Measurements from ENCODE around the gene GMPR2.

GMPR2 gene

GRCh38 chr14:24232645-24233537 is at the start of gene GMPR2:
Gene GMPR2, plus strand, starts transcription at chr14:24232929. Its CDS starts 325 bp downstream, at chr14:24233254.
- DNase-seq (ENCODE audit: low read depth in 2 of 2) = no peak

GRCh38 chr14:24183014-24183481 is 49.7 kb upstream of the GMPR2 start:
- no peak for DNase-seq (ENCODE audit: low read depth in 2 of 2)

- no peak for DNase-seq (ENCODE audit: low read depth in 2 of 2)
Measured at GRCh38 chr14:24184104-24184970, 48.4 kb upstream of the GMPR2 start.

GRCh38 chr14:24185026-24185425 is 47.7 kb upstream of the GMPR2 start:
- no peak for DNase-seq (ENCODE audit: low read depth in 2 of 2)

GRCh38 chr14:24185741-24186140 is 47.0 kb upstream of the GMPR2 start:
- DNase-seq (ENCODE audit: low read depth in 2 of 2) = no peak

GRCh38 chr14:24186831-24187538 is 45.7 kb upstream of the GMPR2 start:
- no peak for DNase-seq (ENCODE audit: low read depth in 2 of 2)

- DNase-seq (ENCODE audit: low read depth in 2 of 2) = no peak
Measured at GRCh38 chr14:24187539-24187915, 45.2 kb upstream of the GMPR2 start.

- peak; percentile 93 to 94 for DNase-seq (ENCODE audit: low read depth in 2 of 2)
Measured at GRCh38 chr14:24188251-24189058, 44.3 kb upstream of the GMPR2 start, which contains the start of gene IPO4. Gene IPO4, minus strand, starts transcription at chr14:24188816. Its CDS starts 29 bp downstream, at chr14:24188787.

GRCh38 chr14:24189059-24189375 is 43.7 kb upstream of the GMPR2 start:
- no peak for DNase-seq (ENCODE audit: low read depth in 2 of 2)

- no peak for DNase-seq (ENCODE audit: low read depth in 2 of 2)
Measured at GRCh38 chr14:24189460-24189859, 43.3 kb upstream of the GMPR2 start.

GRCh38 chr14:24190416-24190815 is 42.3 kb upstream of the GMPR2 start:
- DNase-seq (ENCODE audit: low read depth in 2 of 2) = no peak

- DNase-seq (ENCODE audit: low read depth in 2 of 2) = no peak
Measured at GRCh38 chr14:24192933-24193332, 39.8 kb upstream of the GMPR2 start.

- DNase-seq (ENCODE audit: low read depth in 2 of 2) = no peak
Measured at GRCh38 chr14:24194186-24194872, 38.4 kb upstream of the GMPR2 start.

- no peak for DNase-seq (ENCODE audit: low read depth in 2 of 2)
Measured at GRCh38 chr14:24194873-24195185, 37.9 kb upstream of the GMPR2 start.

- peak; percentile 80 to 84 for DNase-seq (ENCODE audit: low read depth in 2 of 2)
Measured at GRCh38 chr14:24195186-24196070, 37.3 kb upstream of the GMPR2 start, which contains the start of gene TM9SF1. Gene TM9SF1, minus strand, starts transcription at chr14:24195441. Its CDS starts 422 bp downstream, at chr14:24195019.

GRCh38 chr14:24196071-24197055 is 36.4 kb upstream of the GMPR2 start:
- no peak for DNase-seq (ENCODE audit: low read depth in 2 of 2)

GRCh38 chr14:24197056-24197450 is 35.7 kb upstream of the GMPR2 start:
- DNase-seq (ENCODE audit: low read depth in 2 of 2) = no peak

- no peak for DNase-seq (ENCODE audit: low read depth in 2 of 2)
Measured at GRCh38 chr14:24198814-24199524, 33.8 kb upstream of the GMPR2 start.

All from stimulated activated CD8-positive, alpha-beta memory T cell treated with anti-CD3 and anti-CD28 coated beads, Interleukin-7, amount 100 ng/mL, for 4 hours (primary cell).